GM12801 (cell line): ENCODE results near the gene NUDT3.

ENCODE experiments used
- CTCF ChIP-seq: IDR thresholded peaks from one replicate; pipeline ENCODE4 v1.5.1; 2011; ENCODE audit warnings: control low read depth; ENCODE audit not compliant: insufficient read length; ENCODE audit errors: extremely low read depth

Gene NUDT3

GRCh38 chr6:34302929-34303328, 89.5 kb downstream of the NUDT3 start:
- TF ChIP-seq CTCF: no peak

- no peak for TF ChIP-seq CTCF
Observed at GRCh38 chr6:34301408-34301807, 91.1 kb downstream of the NUDT3 start.

GRCh38 chr6:34300332-34300751, 92.1 kb downstream of the NUDT3 start:
- TF ChIP-seq CTCF: no peak

GRCh38 chr6:34298941-34299340, 93.5 kb downstream of the NUDT3 start:
- TF ChIP-seq CTCF: no peak

- no peak for TF ChIP-seq CTCF
Observed at GRCh38 chr6:34295721-34296120, 96.7 kb downstream of the NUDT3 start.

- no peak for TF ChIP-seq CTCF
Observed at GRCh38 chr6:34292954-34293353, 99.5 kb downstream of the NUDT3 start.

DNA sequence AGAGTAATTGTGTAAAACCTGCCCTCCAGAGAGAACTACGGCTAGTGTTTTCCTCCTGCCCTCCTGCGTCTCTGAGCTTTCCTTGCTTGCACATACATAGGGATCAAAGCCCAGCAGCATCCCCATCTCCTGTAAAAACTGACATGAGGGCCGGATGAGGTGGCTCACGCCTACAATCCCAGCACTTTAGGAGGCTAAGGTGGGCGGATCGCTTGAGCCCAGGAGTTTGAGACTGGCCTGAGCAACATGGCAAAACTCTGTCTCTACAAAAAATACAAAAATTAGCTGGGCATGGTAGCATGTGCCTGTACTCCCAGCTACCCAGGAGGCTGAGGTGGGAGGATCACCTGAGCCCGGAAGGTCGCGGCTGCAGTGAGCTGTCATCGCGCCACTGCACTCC, 103.3 kb downstream of the NUDT3 start:
- no peak for TF ChIP-seq CTCF

GRCh38 chr6:34288581-34288980, 103.9 kb downstream of the NUDT3 start:
- TF ChIP-seq CTCF: no peak
